GM12878 (cell line): ENCODE data around the gene LGALS9. TPM values are rescaled to one million over a fixed set of nuclear protein-coding genes. Genes with fewer than 3 reads are reported as not detected.

ENCODE experiments used
- ATAC-seq: fragments of 200-7000 bp; cut with Tn5 transposase; 3 replicates; pipeline ENCODE4 v1.9.1; 2020; ENCODE audit warnings: mild to moderate bottlenecking, moderate library complexity
- BruUV-seq: library from RNA; stranded (reverse); fragments of 400-500 nt; replicated peaks from 2 replicates; lab custom pipeline; 2021; lab: Mats Ljungman, UMichigan
- CTCF ChIA-PET: fragments of 300-600 bp; sonication (Branson Sonifier 250); formaldehyde crosslinking; extraction: SDS; loops from one replicate; lab custom pipeline; 2021; ENCODE audit warnings: inconsistent platforms; lab: Yijun Ruan, JAX
- POLR2A ChIA-PET: fragments of 350-600 bp; formaldehyde crosslinking; extraction: SDS; loops from one replicate; lab custom pipeline; 2021; ENCODE audit warnings: inconsistent platforms; lab: Charles Lee
- RAD21 ChIA-PET: fragments of 300-600 bp; sonication (Branson Sonifier 250); formaldehyde crosslinking; loops from one replicate; lab custom pipeline; 2023; ENCODE audit warnings: antibody characterized with exemption; ENCODE audit not compliant: unreplicated experiment; lab: Charles Lee
- SMC1A ChIA-PET: fragments of 300-600 bp; sonication (Branson Sonifier 250); formaldehyde crosslinking; loops from one replicate; lab custom pipeline; 2023; ENCODE audit not compliant: unreplicated experiment, uncharacterized antibody; lab: Charles Lee
- DNase-seq: peaks from one replicate; pipeline ENCODE4 v3.0.0-alpha.2; 2011; ENCODE audit warnings: low read depth, low spot score
- FAIRE-seq: peaks from 3 replicates; lab custom pipeline; 2011; peaks lifted over from hg19 to GRCh38; lab: Jason Lieb, UNC
- H2AFZ ChIP-seq: 2 replicates; pipeline ENCODE4 v1.6.0; 2011; ENCODE audit warnings: low read depth, low read length, control low read depth; ENCODE audit not compliant: control insufficient read depth
- H3K27ac ChIP-seq: 2 replicates; pipeline ENCODE4 v1.5.1; 2011; ENCODE audit warnings: control low read depth; ENCODE audit not compliant: control insufficient read depth, insufficient read depth
- H3K27me3 ChIP-seq, 2 experiments: replicated peaks in 1 of 2; 2 replicates each; pipeline versions ENCODE4 v1.6.0 to v1.6.1; 2011; ENCODE audit warnings: low read length in 1 of 2; ENCODE audit not compliant: control insufficient read depth in 2 of 2, insufficient read depth in 2 of 2
- H3K36me3 ChIP-seq, 2 experiments: 2 replicates each; pipeline ENCODE4 v1.5.1; 2011; ENCODE audit warnings: low read length in 1 of 2; ENCODE audit not compliant: control insufficient read depth in 2 of 2, insufficient read depth in 2 of 2
- H3K4me1 ChIP-seq: 2 replicates; pipeline ENCODE4 v1.6.1; 2011; ENCODE audit warnings: mild to moderate bottlenecking, low read length, moderate library complexity, mixed read lengths; ENCODE audit not compliant: control insufficient read depth, insufficient read depth
- H3K4me2 ChIP-seq: 2 replicates; pipeline ENCODE4 v1.6.0; 2011; ENCODE audit warnings: control low read depth; ENCODE audit not compliant: control insufficient read depth, insufficient read depth
- H3K4me3 ChIP-seq: fragments of 200-600 bp; sonication (generic); 2 replicates; pipeline ENCODE4 v1.5.1; 2016
- H3K79me2 ChIP-seq: 2 replicates; pipeline ENCODE4 v1.6.0; 2011; ENCODE audit warnings: low read length; ENCODE audit not compliant: control insufficient read depth, insufficient read depth
- H3K9ac ChIP-seq: 2 replicates; pipeline ENCODE4 v1.8.0; 2011; ENCODE audit warnings: low read length, control low read depth, mixed read lengths; ENCODE audit not compliant: control insufficient read depth, insufficient read depth
- H3K9me3 ChIP-seq: replicated peaks from 3 replicates; pipeline ENCODE4 v1.5.1; 2011; ENCODE audit warnings: mild to moderate bottlenecking, low read length; ENCODE audit not compliant: control insufficient read depth, insufficient read depth
- H4K20me1 ChIP-seq: 2 replicates; pipeline ENCODE4 v1.6.0; 2011; ENCODE audit not compliant: control insufficient read depth, insufficient read depth
- CBFB ChIP-seq: IDR thresholded peaks from 2 replicates; pipeline ENCODE4 v1.6.1; 2016; ENCODE audit warnings: antibody characterized with exemption, low read depth
- E2F4 ChIP-seq: IDR thresholded peaks from 2 replicates; pipeline ENCODE4 v1.6.1; 2012; ENCODE audit warnings: low read depth, low read length, improper control_type of control experiment
- FOXK2 ChIP-seq: fragments of 450-650 bp; IDR thresholded peaks from 2 replicates; pipeline ENCODE4 v1.6.1; 2017; ENCODE audit warnings: mild to moderate bottlenecking, moderate library complexity
- HDAC6 ChIP-seq: fragments of 200-600 bp; sonication (generic); IDR thresholded peaks from one replicate; pipeline ENCODE4 v1.8.0; 2017; ENCODE audit warnings: antibody characterized with exemption; ENCODE audit not compliant: unreplicated experiment
- KLF5 ChIP-seq: fragments of 450-650 bp; IDR thresholded peaks from 2 replicates; pipeline ENCODE4 v1.6.1; 2014; ENCODE audit warnings: mild to moderate bottlenecking; ENCODE audit not compliant: partially characterized antibody
- MTA2 ChIP-seq: fragments of 450-650 bp; IDR thresholded peaks from 2 replicates; pipeline ENCODE4 v1.6.1; 2016; ENCODE audit warnings: low read depth, mild to moderate bottlenecking, moderate library complexity
- PBX3 ChIP-seq: IDR thresholded peaks from 2 replicates; pipeline ENCODE4 v1.6.1; 2011; ENCODE audit warnings: mild to moderate bottlenecking, low read depth, low read length, moderate library complexity; ENCODE audit not compliant: insufficient replicate concordance
- PKNOX1 ChIP-seq: fragments of 450-650 bp; IDR thresholded peaks from 2 replicates; pipeline ENCODE4 v1.6.1; 2016; ENCODE audit warnings: mild to moderate bottlenecking
- RFX5 ChIP-seq: IDR thresholded peaks from 2 replicates; pipeline ENCODE4 v1.6.1; 2011; ENCODE audit warnings: low read depth, low read length, improper control_type of control experiment
- SPI1 ChIP-seq: IDR thresholded peaks from 2 replicates; pipeline ENCODE4 v1.6.1; 2011; ENCODE audit warnings: low read depth, mild to moderate bottlenecking, low read length, moderate library complexity, borderline replicate concordance; ENCODE audit not compliant: insufficient read depth
- YY1 ChIP-seq: IDR thresholded peaks from 2 replicates; pipeline ENCODE4 v1.6.1; 2011; ENCODE audit warnings: low read depth, mild to moderate bottlenecking, low read length
- WGBS: methylation state at CpG from one replicate; pipeline ENCODE4 v1.1.6; 2016; ENCODE audit warnings: low lambda C conversion rate; ENCODE audit not compliant: insufficient replicate concordance, insufficient coverage; ENCODE audit errors: missing lambda C conversion rate; 5-methylcytosine and 5-hydroxymethylcytosine counted together
- in situ Hi-C: fragments of 300-500 bp; cut with MboI; formaldehyde crosslinking; loops from 9 replicates; pipeline ENCODE4 v1.14.3; 2018; ENCODE audit warnings: mixed read lengths
- intact Hi-C: fragments of 100-400 bp; cut with micrococcal nuclease; formaldehyde crosslinking; loops from one replicate; pipeline ENCODE4 v1.14.2; 2022; ENCODE audit not compliant: unreplicated experiment
- polyA plus RNA-seq, 11 experiments: library from polyadenylated mRNA; depleted of rRNA in 4 of 11; unstranded in 6 of 11; stranded (reverse) in 5 of 11; fragments of >200 nt; fragmentation: Nextera tagmentation in 4 of 11; fragmentation: Illumina TruSeq in 1 of 11; extraction: Ambion mirVana in 4 of 11; extraction: Trizol in 1 of 11; gene quantifications; 1 replicate in 1 of 11; 2 replicates in 10 of 11; pipeline versions ENCODE4 v1.2.1 to v1.2.3, GENCODE V29; 2011 to 2016; ENCODE audit warnings: inconsistent platforms in 2 of 11, missing spikeins in 2 of 11, low read depth in 1 of 11
- total RNA-seq, 4 experiments: library from RNA; depleted of rRNA in 3 of 4; stranded (reverse); fragments of >200 nt in 3 of 4; fragmentation: Illumina TruSeq in 1 of 4; extraction: Trizol in 1 of 4; gene quantifications; 2 replicates each; pipeline versions ENCODE4 v1.2.1 to v1.2.3, GENCODE V29; 2013 to 2021

The LGALS9 gene
- total and polyA plus RNA-seq, 10 of the 15 experiments (the other 5 are each of a cell fraction or from before 2014, with no cell fraction given): 22.5 to 294 (median 155) TPM

- H3K9ac ChIP-seq: no peak overlapping the region
- no TSS peak for BruUV-seq
- ATAC-seq: no peak
- ChIA-PET RAD21 (interaction anchor here (1.0 to 1.1 kb wide), 4 partner anchors 20 to 179 kb away, joined by 3 to 4 read pairs (median 4); no protein-coding TSS in a partner anchor), SMC1A (interaction anchor here (0.6 to 1.1 kb wide), 3 partner anchors 88 to 318 kb away, joined by 3 to 4 read pairs (median 3); no protein-coding TSS in a partner anchor)
- H3K4me2 ChIP-seq: peak overlapping the region; percentile 39
- no peaks in the 10 kb centered on the region for H4K20me1 ChIP-seq
- H3K4me1 ChIP-seq: peaks cover 11% of the 10 kb centered on the region
- TF ChIP-seq SPI1 (peak; percentile 12; the same call in 1 of the 2 replicates), KLF5 (no peak)
- TF ChIP-seq, all 136 proteins: peak for 1
- peaks cover 0 to 4% of the 10 kb centered on the region in 2 experiments; a peak in 2 of 4 replicates for H3K36me3 ChIP-seq
- 61% methylated on average over 2 of the region's 2 CpGs for WGBS
- peak overlapping the region; percentile 60 for H3K4me3 ChIP-seq
- FAIRE-seq: no peak
- no peaks in the 10 kb centered on the region for H3K9me3 ChIP-seq
- intact Hi-C loops (no loop called here), in situ Hi-C loops (loop anchor here (10.0 kb wide), 1 partner anchor 280 kb away; no protein-coding TSS in a partner anchor)
- peaks cover 56% of the 10 kb centered on the region for H3K79me2 ChIP-seq
- no peaks in the 10 kb centered on the region for H3K27me3 ChIP-seq
- ChIA-PET CTCF (interaction anchor here (0.7 to 6.7 kb wide), 8 partner anchors 11 to 399 kb away, joined by 3 to 59 read pairs (median 4); no protein-coding TSS in a partner anchor), POLR2A (no interaction called here)
- no peak overlapping the region for H2AFZ ChIP-seq
- no peak for DNase-seq
- peak overlapping the region; percentile 43; the same call in 1 of the 2 replicates for H3K27ac ChIP-seq
Observed at GRCh38 chr17:27634776-27635175, 3.8 kb downstream of the LGALS9 start.

- Histone ChIP-seq H2AFZ (no peak overlapping the region), H3K79me2 (peaks cover 56% of the 10 kb centered on the region), H3K4me3 (peak overlapping the region; percentile 60), H3K9me3 (no peaks in the 10 kb centered on the region), H3K27me3 (no peaks in the 10 kb centered on the region), H3K36me3 (peaks cover 0 to 5% of the 10 kb centered on the region in 2 experiments; a peak in 2 of 4 replicates), H3K27ac (peak overlapping the region; percentile 43), H3K4me1 (peaks cover 11% of the 10 kb centered on the region), H4K20me1 (no peaks in the 10 kb centered on the region), H3K9ac (no peak overlapping the region), H3K4me2 (peak overlapping the region; percentile 40)
- ChIA-PET RAD21 (interaction anchor here (1.0 to 1.1 kb wide), 4 partner anchors 19 to 180 kb away, joined by 3 to 4 read pairs (median 4); no protein-coding TSS in a partner anchor), POLR2A (no interaction called here), CTCF (interaction anchor here (0.7 to 6.7 kb wide), 8 partner anchors 10 to 399 kb away, joined by 3 to 59 read pairs (median 4); no protein-coding TSS in a partner anchor), SMC1A (interaction anchor here (0.6 to 1.2 kb wide), 4 partner anchors 88 to 319 kb away, joined by 3 to 4 read pairs (median 3); no protein-coding TSS in a partner anchor)
- FAIRE-seq: no peak
- intact Hi-C loops: no loop called here
- BruUV-seq: no TSS peak
- in situ Hi-C loops: loop anchor here (10.0 kb wide), 1 partner anchor 281 kb away; no protein-coding TSS in a partner anchor
- no peak for DNase-seq
- peak; percentile 49 for ATAC-seq
- WGBS: 26% methylated on average over 6 of the region's 6 CpGs
- TF ChIP-seq PBX3 (peak; percentile 83), RFX5 (no peak), YY1 (no peak), CBFB (no peak), FOXK2 (no peak), HDAC6 (no peak), E2F4 (no peak), MTA2 (no peak), PKNOX1 (peak; percentile 90)
Observed at GRCh38 chr17:27635275-27635823, 4.4 kb downstream of the LGALS9 start.
